Activated CD8-positive, alpha-beta T cell treated with anti-CD3 and anti-CD28 coated beads, Interleukin-2, amount 10 ng/mL, durations not matched to agents 7 days and 5 days (primary cell): Measurements from ENCODE around the gene NRXN3. TPM values are rescaled to one million over a fixed set of nuclear protein-coding genes. Genes with fewer than 3 reads are reported as not detected.

Experiments
- ATAC-seq: fragments of 150-1000 bp; cut with Tn5 transposase; one replicate; pipeline ENCODE4 v1.10.0; 2021; ENCODE audit warnings: moderate library complexity
- CTCF ChIA-PET: fragments of 350-600 bp; sonication (Branson Sonifier 250); formaldehyde crosslinking; loops from one replicate; lab custom pipeline; 2021; ENCODE audit warnings: antibody characterized with exemption; lab: Charles Lee
- POLR2A ChIA-PET: fragments of 350-600 bp; sonication (Branson Sonifier 250); formaldehyde crosslinking; loops from one replicate; lab custom pipeline; 2021; ENCODE audit warnings: antibody characterized with exemption; lab: Charles Lee
- DNase-seq: peaks from one replicate; pipeline ENCODE4 v3.0.0-alpha.2; 2020
- H3K27ac Mint-ChIP-seq: one replicate; pipeline ENCODE4 v1.8.0; 2021; ENCODE audit warnings: mild to moderate bottlenecking, mixed read lengths
- H3K27me3 Mint-ChIP-seq: one replicate; pipeline ENCODE4 v1.8.0; 2021; ENCODE audit warnings: low read depth, mixed read lengths
- H3K36me3 Mint-ChIP-seq: one replicate; pipeline ENCODE4 v1.8.0; 2021; ENCODE audit warnings: low read depth, mixed read lengths
- H3K4me1 Mint-ChIP-seq: one replicate; pipeline ENCODE4 v1.8.0; 2021; ENCODE audit warnings: low read depth, mixed read lengths
- H3K4me3 Mint-ChIP-seq: one replicate; pipeline ENCODE4 v1.8.0; 2021; ENCODE audit warnings: mild to moderate bottlenecking, mixed read lengths
- H3K9me3 Mint-ChIP-seq: one replicate; pipeline ENCODE4 v1.8.0; 2022; ENCODE audit warnings: mixed read lengths; ENCODE audit not compliant: insufficient read depth
- total RNA-seq, 2 experiments: library from RNA; stranded (reverse); gene quantifications; one replicate each; pipeline ENCODE4 v1.2.3, GENCODE V29; 2021

The NRXN3 gene
- total RNA-seq, 2 experiments from 2014 or later = not detected

DNA sequence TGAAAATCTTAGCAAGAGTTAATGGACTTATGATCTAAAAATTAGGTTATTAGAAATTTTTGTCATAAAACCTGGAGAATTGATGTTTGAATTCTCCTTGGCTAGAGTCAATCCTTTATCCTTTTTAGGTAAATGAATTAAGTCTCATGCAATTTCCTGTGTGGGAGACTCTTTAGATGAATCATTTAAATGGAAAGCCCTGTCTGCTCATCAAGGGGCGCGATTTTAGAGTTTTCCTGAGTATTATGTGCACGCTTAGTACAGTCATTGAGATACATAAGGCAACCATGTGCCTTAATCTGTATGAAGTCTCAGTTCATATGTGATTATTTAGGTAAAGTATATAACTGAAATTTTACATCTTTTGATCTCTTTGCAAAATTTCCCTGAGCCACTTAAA, 974.7 kb downstream of the NRXN3 start:
- Mint-ChIP-seq H3K4me1 (no peaks in the 10 kb centered on the region), H3K27ac (no peak overlapping the region), H3K9me3 (peaks cover 4% of the 10 kb centered on the region), H3K36me3 (no peaks in the 10 kb centered on the region), H3K27me3 (no peaks in the 10 kb centered on the region), H3K4me3 (no peak overlapping the region)
- CTCF ChIA-PET = no interaction called here
- POLR2A ChIA-PET = no interaction called here
- no peak for ATAC-seq
- DNase-seq = no peak

DNA sequence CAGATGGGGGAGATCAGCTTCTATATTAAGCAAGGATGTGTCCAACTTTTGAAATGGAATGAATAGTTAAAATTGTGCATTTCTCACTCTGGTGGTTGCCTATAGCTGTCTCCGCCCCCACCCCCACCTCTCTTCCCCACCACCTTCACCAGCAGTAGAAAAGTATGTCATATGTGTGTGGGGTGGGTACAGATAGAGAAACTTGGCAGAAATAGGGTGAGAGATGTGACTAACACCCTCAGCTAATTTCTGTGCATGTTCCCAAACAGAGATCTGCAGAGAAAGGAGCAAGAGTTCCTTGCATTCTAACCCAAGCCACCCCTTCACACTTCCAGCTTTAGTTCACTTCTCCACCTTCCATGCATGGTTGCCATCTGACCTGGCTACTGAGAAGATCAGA, 980.1 kb downstream of the NRXN3 start:
- POLR2A ChIA-PET = no interaction called here
- CTCF ChIA-PET = no interaction called here
- Mint-ChIP-seq H3K27me3 (no peaks in the 10 kb centered on the region), H3K4me3 (no peak overlapping the region), H3K9me3 (no peaks in the 10 kb centered on the region), H3K36me3 (no peaks in the 10 kb centered on the region), H3K4me1 (no peaks in the 10 kb centered on the region), H3K27ac (no peak overlapping the region)
- ATAC-seq (no peak), DNase-seq (no peak)

GRCh38 chr14:79157369-79157768, 987.2 kb downstream of the NRXN3 start:
- no peak for ATAC-seq

GRCh38 chr14:79161571-79161970, 991.4 kb downstream of the NRXN3 start:
- ChIA-PET POLR2A (no interaction called here), CTCF (no interaction called here)
- Mint-ChIP-seq H3K4me1 (no peaks in the 10 kb centered on the region), H3K27me3 (no peaks in the 10 kb centered on the region), H3K27ac (no peak overlapping the region), H3K4me3 (no peak overlapping the region), H3K36me3 (no peaks in the 10 kb centered on the region), H3K9me3 (peaks cover 3% of the 10 kb centered on the region)
- peak; percentile 21 for DNase-seq
- no peak for ATAC-seq

More at GRCh38 chr14:79157369-79157768, 987.2 kb downstream of the NRXN3 start:
- Mint-ChIP-seq H3K4me3 (no peak overlapping the region), H3K27me3 (no peaks in the 10 kb centered on the region), H3K36me3 (no peaks in the 10 kb centered on the region), H3K9me3 (no peaks in the 10 kb centered on the region), H3K4me1 (no peaks in the 10 kb centered on the region), H3K27ac (no peak overlapping the region)
- ChIA-PET POLR2A (no interaction called here), CTCF (no interaction called here)
- no peak for DNase-seq

DNA sequence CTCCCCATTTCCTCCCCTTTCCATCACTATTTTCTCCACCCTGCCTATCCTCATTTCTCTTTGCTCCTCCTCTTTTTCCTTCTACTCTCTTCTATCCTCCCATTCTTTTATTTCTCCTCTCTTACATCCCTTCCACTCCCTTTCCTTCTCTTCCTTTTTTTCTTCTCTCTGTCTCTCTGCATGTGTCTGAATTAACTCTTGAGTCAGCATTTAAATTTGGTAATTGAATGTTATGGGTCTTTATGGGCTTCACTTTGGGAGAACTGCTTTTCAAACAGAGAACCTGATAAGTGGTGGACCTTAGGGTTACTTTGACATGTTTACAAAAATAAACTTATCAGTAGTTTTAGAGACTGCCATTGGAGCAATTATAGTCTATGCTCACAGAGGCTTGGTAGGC, 992.7 kb downstream of the NRXN3 start:
- CTCF ChIA-PET = no interaction called here
- no peaks in the 10 kb centered on the region for H3K4me1 Mint-ChIP-seq
- no peak overlapping the region for H3K27ac Mint-ChIP-seq
- DNase-seq (no peak), ATAC-seq (no peak)
- no peaks in the 10 kb centered on the region for H3K36me3 Mint-ChIP-seq
- H3K9me3 Mint-ChIP-seq = peaks cover 3% of the 10 kb centered on the region
- no peaks in the 10 kb centered on the region for H3K27me3 Mint-ChIP-seq
- POLR2A ChIA-PET = no interaction called here
- no peak overlapping the region for H3K4me3 Mint-ChIP-seq

DNA sequence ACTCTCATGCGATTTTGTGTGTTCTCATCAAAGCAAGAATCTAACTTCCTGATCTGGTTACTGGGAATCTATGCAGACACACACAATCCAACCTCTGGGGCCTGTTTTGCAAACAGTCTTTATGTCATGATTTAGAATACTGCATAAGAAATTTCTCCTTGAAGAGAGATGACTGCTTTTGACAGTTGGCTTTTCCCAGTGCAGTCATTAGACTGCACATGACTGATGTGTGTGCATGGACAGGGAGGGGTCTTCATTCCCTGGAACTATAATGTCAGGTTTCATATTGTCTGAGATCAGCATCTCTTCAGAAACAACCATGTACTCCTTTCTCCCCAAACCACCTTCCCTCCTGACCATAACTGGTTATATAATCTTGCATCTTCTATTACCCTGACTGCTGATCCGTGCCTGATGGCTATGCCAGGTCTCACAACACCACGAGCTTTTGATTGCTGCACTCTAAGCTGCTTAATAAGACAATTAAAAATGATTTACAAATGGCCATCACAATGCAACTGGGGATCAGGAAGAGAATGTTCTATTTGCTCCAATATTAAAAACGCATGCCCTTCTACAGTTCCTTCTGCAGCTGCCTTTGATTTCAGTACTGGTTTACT, 995.4 kb downstream of the NRXN3 start:
- H3K27ac Mint-ChIP-seq = no peak overlapping the region
- no peaks in the 10 kb centered on the region for H3K4me1 Mint-ChIP-seq
- peaks cover 3% of the 10 kb centered on the region for H3K9me3 Mint-ChIP-seq
- DNase-seq (no peak), ATAC-seq (no peak)
- no peaks in the 10 kb centered on the region for H3K36me3 Mint-ChIP-seq
- CTCF ChIA-PET = no interaction called here
- POLR2A ChIA-PET = no interaction called here
- H3K27me3 Mint-ChIP-seq = no peaks in the 10 kb centered on the region
- no peak overlapping the region for H3K4me3 Mint-ChIP-seq

- ChIA-PET POLR2A (no interaction called here), CTCF (no interaction called here)
- DNase-seq (no peak), ATAC-seq (no peak)
- Mint-ChIP-seq H3K27me3 (no peaks in the 10 kb centered on the region), H3K4me3 (no peak overlapping the region), H3K9me3 (peaks cover 3% of the 10 kb centered on the region), H3K36me3 (no peaks in the 10 kb centered on the region), H3K27ac (no peak overlapping the region), H3K4me1 (no peaks in the 10 kb centered on the region)
Measured at GRCh38 chr14:79166171-79166570, 996.0 kb downstream of the NRXN3 start.

- Mint-ChIP-seq H3K4me1 (no peaks in the 10 kb centered on the region), H3K4me3 (no peak overlapping the region), H3K36me3 (no peaks in the 10 kb centered on the region), H3K9me3 (peaks cover 3% of the 10 kb centered on the region), H3K27ac (no peak overlapping the region), H3K27me3 (no peaks in the 10 kb centered on the region)
- ChIA-PET POLR2A (no interaction called here), CTCF (no interaction called here)
- ATAC-seq (no peak), DNase-seq (no peak)
Measured at GRCh38 chr14:79167957-79168356, 997.8 kb downstream of the NRXN3 start.

DNA sequence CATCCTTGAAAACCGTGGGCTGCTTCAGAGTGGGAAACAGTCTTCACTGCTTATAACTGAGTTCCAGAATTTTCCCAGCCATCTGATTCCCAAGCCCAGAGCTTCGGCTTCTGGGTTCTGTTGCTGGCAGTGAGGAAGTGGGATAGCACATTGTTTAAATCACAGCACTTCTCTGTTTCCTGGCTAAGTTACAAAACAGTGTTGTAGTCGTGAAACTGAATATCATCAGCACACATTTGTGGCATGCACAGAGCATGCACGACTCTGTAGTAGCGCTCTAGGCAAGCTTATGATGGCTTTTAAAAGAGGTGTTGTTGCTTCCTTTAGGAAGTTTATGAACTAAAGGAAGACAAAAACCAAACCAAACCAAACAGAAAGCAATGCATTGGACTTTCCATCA, 1005.5 kb downstream of the NRXN3 start:
- Mint-ChIP-seq H3K4me1 (no peaks in the 10 kb centered on the region), H3K9me3 (no peaks in the 10 kb centered on the region), H3K27ac (no peak overlapping the region), H3K4me3 (no peak overlapping the region), H3K27me3 (no peaks in the 10 kb centered on the region), H3K36me3 (no peaks in the 10 kb centered on the region)
- DNase-seq (no peak), ATAC-seq (no peak)
- POLR2A ChIA-PET = no interaction called here
- CTCF ChIA-PET = no interaction called here

DNA sequence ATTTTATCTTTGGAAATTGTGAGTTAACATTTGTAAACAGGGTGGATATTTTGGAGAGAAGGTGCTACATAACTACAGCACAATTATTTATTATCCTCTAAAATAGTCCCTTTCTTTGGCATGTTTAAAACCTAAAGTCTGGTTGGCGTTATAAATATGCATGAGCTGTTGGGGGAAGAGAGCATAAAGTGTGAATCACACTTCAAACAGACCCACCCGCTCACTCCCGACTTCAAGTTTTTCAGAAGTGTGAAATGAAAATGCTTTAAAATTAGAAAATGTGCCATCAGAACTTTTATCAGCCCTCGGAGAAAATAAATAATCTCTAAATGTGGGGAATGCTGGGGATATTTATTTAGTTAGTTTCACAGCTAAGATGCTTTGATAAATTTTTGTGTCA, 1006.9 kb downstream of the NRXN3 start:
- Mint-ChIP-seq H3K9me3 (no peaks in the 10 kb centered on the region), H3K27ac (no peak overlapping the region), H3K36me3 (no peaks in the 10 kb centered on the region), H3K27me3 (no peaks in the 10 kb centered on the region), H3K4me3 (no peak overlapping the region), H3K4me1 (no peaks in the 10 kb centered on the region)
- ATAC-seq (no peak), DNase-seq (no peak)
- ChIA-PET POLR2A (no interaction called here), CTCF (no interaction called here)

DNA sequence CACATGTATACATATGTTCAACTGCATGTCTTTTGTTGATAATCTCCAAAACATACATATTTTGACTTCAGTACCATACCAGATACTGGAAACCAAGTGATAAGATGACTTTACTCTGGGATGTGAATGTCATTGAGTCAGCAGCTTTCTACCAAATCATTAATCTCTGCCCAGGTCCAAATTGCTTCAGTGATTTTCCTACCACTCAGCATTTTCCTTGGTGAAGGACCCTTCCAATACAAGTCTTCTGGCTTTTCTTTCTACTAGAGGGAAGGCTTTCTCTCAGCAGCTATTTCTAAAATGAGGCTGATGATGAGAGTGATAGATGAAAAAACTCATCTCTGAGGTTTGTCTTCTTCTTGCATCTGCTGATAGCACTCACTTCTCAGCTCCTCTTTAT, 1008.5 kb downstream of the NRXN3 start:
- no peaks in the 10 kb centered on the region for H3K36me3 Mint-ChIP-seq
- no peaks in the 10 kb centered on the region for H3K27me3 Mint-ChIP-seq
- no peak for DNase-seq
- no peaks in the 10 kb centered on the region for H3K9me3 Mint-ChIP-seq
- CTCF ChIA-PET = no interaction called here
- no peak overlapping the region for H3K27ac Mint-ChIP-seq
- no peaks in the 10 kb centered on the region for H3K4me1 Mint-ChIP-seq
- POLR2A ChIA-PET = no interaction called here
- H3K4me3 Mint-ChIP-seq = no peak overlapping the region
- ATAC-seq = no peak

DNA sequence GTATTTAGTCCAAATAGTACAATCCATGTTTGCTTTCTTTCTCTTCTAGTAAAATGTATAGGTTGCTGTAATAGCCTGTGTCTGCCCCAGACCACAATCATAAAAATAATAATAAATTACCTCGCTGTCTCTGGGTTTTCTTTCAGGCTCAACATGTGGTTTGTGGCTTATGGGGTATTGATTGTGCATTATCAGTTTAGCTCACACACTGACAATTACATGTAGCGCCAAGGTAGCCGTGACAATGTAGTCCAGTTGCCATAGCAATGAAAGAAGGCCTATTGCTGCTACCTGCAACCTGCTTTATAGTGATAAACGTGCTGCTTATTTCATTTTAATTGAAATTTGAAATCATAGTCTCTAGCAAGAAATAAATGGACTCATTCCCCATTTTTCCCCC, 1009.8 kb downstream of the NRXN3 start:
- no peak for ATAC-seq
- DNase-seq = no peak
- ChIA-PET POLR2A (no interaction called here), CTCF (no interaction called here)
- H3K27ac Mint-ChIP-seq = no peak overlapping the region
- no peak overlapping the region for H3K4me3 Mint-ChIP-seq
- H3K4me1 Mint-ChIP-seq = no peaks in the 10 kb centered on the region
- H3K9me3 Mint-ChIP-seq = no peaks in the 10 kb centered on the region
- H3K36me3 Mint-ChIP-seq = no peaks in the 10 kb centered on the region
- no peaks in the 10 kb centered on the region for H3K27me3 Mint-ChIP-seq

- H3K9me3 Mint-ChIP-seq = no peaks in the 10 kb centered on the region
- DNase-seq = no peak
- H3K27me3 Mint-ChIP-seq = no peaks in the 10 kb centered on the region
- H3K27ac Mint-ChIP-seq = no peak overlapping the region
- no peak overlapping the region for H3K4me3 Mint-ChIP-seq
- ChIA-PET CTCF (no interaction called here), POLR2A (no interaction called here)
- H3K36me3 Mint-ChIP-seq = no peaks in the 10 kb centered on the region
- no peaks in the 10 kb centered on the region for H3K4me1 Mint-ChIP-seq
- ATAC-seq = no peak
Measured at GRCh38 chr14:79180656-79181055, 1010.5 kb downstream of the NRXN3 start.
